H1 (cell line): ENCODE measurements around the gene ORMDL2. TPM values are rescaled to one million over a fixed set of nuclear protein-coding genes. Genes with fewer than 3 reads are reported as not detected.

ENCODE experiments used
- CBX8 ChIP-seq: fragments of 300-800, 300-1000 bp; sonication (generic); IDR thresholded peaks from 2 replicates; pipeline ENCODE4 v1.7.1; 2016; ENCODE audit warnings: low read depth, low read length, borderline replicate concordance
- POU5F1 ChIP-seq: IDR thresholded peaks from 2 replicates; pipeline ENCODE4 v1.6.1; 2011; ENCODE audit warnings: low read depth, mild to moderate bottlenecking, low read length, moderate library complexity
- polyA plus RNA-seq, 7 experiments: library from polyadenylated mRNA; depleted of rRNA in 3 of 7; stranded (reverse) in 5 of 7; unstranded in 2 of 7; fragments of >200 nt in 5 of 7; fragments of 200-250 nt in 2 of 7; gene quantifications; 1 replicate in 5 of 7; 2 replicates in 1 of 7; 4 replicates in 1 of 7; pipeline versions ENCODE4 v1.2.1 to v1.2.3, GENCODE V29; 2011 to 2013; ENCODE audit warnings: missing spikeins in 2 of 7, mixed read lengths in 2 of 7
- total RNA-seq: library from RNA; stranded (reverse); fragmentation: NEBNext Ultra II Directional; extraction: Animal tissue kit (Norgen Biotek cat#: 25700); gene quantifications from 2 replicates; pipeline ENCODE4 v1.2.1, GENCODE V29; 2021
- TF ChIP-seq, protein P1 (sequence below): fragments of 300-600 bp; sonication (generic); IDR thresholded peaks from 2 replicates; pipeline ENCODE4 v1.7.1; 2012; ENCODE audit warnings: low read length, moderate library complexity, mild to moderate bottlenecking, inconsistent platforms; ENCODE audit not compliant: insufficient replicate concordance

The ORMDL2 gene
- total and polyA plus RNA-seq, 2 of the 8 experiments (the other 6 are each of a cell fraction or from before 2014, with no cell fraction given) = 39.0 to 65.6 TPM

DNA sequence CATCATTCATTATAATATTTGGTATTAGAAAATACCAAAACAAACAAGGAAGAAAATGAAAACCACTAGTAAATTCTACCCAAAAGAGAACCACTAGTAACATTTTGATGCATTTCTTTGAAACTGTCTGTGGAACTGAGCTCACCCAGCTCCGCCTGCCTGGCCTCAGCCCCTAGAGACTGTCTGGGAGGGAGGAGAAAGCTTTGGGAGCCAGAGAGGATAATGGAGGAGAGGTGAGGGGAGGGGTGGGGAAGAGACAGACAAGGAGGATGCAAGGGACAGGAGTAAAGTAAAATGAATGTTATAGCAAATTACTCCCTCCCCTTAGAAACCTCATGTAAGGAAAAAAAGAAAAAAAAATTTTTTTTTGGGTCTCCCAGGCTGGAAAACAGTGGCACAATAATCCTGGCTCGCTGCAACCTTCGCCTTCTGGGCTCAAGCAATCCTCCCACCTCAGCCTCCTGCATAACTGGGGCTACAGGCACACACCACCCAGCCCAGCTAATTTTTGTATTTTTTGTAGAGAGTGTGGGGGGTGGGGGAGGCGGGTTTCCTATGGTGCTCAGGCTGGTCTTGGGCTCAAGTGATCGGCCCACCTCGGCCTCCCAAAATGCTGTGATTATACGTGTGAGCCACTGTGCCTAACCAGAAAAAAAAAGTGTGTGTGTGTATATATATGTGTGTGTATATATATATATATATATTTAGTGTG, 28.1 kb downstream of the ORMDL2 start (continued):
- TF ChIP-seq, protein P1, sequence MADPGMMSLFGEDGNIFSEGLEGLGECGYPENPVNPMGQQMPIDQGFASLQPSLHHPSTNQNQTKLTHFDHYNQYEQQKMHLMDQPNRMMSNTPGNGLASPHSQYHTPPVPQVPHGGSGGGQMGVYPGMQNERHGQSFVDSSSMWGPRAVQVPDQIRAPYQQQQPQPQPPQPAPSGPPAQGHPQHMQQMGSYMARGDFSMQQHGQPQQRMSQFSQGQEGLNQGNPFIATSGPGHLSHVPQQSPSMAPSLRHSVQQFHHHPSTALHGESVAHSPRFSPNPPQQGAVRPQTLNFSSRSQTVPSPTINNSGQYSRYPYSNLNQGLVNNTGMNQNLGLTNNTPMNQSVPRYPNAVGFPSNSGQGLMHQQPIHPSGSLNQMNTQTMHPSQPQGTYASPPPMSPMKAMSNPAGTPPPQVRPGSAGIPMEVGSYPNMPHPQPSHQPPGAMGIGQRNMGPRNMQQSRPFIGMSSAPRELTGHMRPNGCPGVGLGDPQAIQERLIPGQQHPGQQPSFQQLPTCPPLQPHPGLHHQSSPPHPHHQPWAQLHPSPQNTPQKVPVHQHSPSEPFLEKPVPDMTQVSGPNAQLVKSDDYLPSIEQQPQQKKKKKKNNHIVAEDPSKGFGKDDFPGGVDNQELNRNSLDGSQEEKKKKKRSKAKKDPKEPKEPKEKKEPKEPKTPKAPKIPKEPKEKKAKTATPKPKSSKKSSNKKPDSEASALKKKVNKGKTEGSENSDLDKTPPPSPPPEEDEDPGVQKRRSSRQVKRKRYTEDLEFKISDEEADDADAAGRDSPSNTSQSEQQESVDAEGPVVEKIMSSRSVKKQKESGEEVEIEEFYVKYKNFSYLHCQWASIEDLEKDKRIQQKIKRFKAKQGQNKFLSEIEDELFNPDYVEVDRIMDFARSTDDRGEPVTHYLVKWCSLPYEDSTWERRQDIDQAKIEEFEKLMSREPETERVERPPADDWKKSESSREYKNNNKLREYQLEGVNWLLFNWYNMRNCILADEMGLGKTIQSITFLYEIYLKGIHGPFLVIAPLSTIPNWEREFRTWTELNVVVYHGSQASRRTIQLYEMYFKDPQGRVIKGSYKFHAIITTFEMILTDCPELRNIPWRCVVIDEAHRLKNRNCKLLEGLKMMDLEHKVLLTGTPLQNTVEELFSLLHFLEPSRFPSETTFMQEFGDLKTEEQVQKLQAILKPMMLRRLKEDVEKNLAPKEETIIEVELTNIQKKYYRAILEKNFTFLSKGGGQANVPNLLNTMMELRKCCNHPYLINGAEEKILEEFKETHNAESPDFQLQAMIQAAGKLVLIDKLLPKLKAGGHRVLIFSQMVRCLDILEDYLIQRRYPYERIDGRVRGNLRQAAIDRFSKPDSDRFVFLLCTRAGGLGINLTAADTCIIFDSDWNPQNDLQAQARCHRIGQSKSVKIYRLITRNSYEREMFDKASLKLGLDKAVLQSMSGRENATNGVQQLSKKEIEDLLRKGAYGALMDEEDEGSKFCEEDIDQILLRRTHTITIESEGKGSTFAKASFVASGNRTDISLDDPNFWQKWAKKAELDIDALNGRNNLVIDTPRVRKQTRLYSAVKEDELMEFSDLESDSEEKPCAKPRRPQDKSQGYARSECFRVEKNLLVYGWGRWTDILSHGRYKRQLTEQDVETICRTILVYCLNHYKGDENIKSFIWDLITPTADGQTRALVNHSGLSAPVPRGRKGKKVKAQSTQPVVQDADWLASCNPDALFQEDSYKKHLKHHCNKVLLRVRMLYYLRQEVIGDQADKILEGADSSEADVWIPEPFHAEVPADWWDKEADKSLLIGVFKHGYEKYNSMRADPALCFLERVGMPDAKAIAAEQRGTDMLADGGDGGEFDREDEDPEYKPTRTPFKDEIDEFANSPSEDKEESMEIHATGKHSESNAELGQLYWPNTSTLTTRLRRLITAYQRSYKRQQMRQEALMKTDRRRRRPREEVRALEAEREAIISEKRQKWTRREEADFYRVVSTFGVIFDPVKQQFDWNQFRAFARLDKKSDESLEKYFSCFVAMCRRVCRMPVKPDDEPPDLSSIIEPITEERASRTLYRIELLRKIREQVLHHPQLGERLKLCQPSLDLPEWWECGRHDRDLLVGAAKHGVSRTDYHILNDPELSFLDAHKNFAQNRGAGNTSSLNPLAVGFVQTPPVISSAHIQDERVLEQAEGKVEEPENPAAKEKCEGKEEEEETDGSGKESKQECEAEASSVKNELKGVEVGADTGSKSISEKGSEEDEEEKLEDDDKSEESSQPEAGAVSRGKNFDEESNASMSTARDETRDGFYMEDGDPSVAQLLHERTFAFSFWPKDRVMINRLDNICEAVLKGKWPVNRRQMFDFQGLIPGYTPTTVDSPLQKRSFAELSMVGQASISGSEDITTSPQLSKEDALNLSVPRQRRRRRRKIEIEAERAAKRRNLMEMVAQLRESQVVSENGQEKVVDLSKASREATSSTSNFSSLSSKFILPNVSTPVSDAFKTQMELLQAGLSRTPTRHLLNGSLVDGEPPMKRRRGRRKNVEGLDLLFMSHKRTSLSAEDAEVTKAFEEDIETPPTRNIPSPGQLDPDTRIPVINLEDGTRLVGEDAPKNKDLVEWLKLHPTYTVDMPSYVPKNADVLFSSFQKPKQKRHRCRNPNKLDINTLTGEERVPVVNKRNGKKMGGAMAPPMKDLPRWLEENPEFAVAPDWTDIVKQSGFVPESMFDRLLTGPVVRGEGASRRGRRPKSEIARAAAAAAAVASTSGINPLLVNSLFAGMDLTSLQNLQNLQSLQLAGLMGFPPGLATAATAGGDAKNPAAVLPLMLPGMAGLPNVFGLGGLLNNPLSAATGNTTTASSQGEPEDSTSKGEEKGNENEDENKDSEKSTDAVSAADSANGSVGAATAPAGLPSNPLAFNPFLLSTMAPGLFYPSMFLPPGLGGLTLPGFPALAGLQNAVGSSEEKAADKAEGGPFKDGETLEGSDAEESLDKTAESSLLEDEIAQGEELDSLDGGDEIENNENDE = no peak
- TF ChIP-seq POU5F1 = no peak
- TF ChIP-seq CBX8 = no peak
